Neutrophil (primary cell): Measurements from ENCODE around the gene ZFP92.

Experiments used
- H3K27ac ChIP-seq: fragments of 200-600 bp; sonication (generic); 2 replicates; pipeline ENCODE4 v1.5.1; 2016; ENCODE audit warnings: mild to moderate bottlenecking, moderate library complexity
- H3K27me3 ChIP-seq: fragments of 200-600 bp; sonication (generic); 2 replicates; pipeline ENCODE4 v1.6.0; 2016; ENCODE audit warnings: mild to moderate bottlenecking
- H3K36me3 ChIP-seq: fragments of 200-600 bp; sonication (generic); 2 replicates; pipeline ENCODE4 v1.5.1; 2017
- H3K4me1 ChIP-seq, 2 experiments: fragments of 200-600 bp in 1 of 2; sonication (generic) in 1 of 2; 1 replicate in 1 of 2; 2 replicates in 1 of 2; pipeline versions ENCODE4 v1.5.1 to v1.6.1; 2013 to 2016; ENCODE audit warnings: low read depth in 1 of 2, low read length in 1 of 2, mild to moderate bottlenecking in 1 of 2, moderate library complexity in 1 of 2; ENCODE audit not compliant: control insufficient read depth in 1 of 2, insufficient read depth in 1 of 2
- H3K4me3 ChIP-seq, 2 experiments: fragments of 200-600 bp in 1 of 2; sonication (generic) in 1 of 2; 1 replicate in 1 of 2; 2 replicates in 1 of 2; pipeline ENCODE4 v1.5.1; 2013 to 2016; ENCODE audit warnings: low read depth in 1 of 2, low read length in 1 of 2, mild to moderate bottlenecking in 1 of 2, moderate library complexity in 1 of 2
- H3K9me3 ChIP-seq: fragments of 200-600 bp; sonication (generic); 2 replicates; pipeline ENCODE4 v1.5.1; 2016
- CTCF ChIP-seq: fragments of 200-600 bp; sonication (generic); IDR thresholded peaks from 2 replicates; pipeline ENCODE4 v1.5.1; 2016; ENCODE audit warnings: antibody characterized with exemption

The ZFP92 gene

GRCh38 chrX:153438532-153438931 lies 27.3 kb downstream of the ZFP92 start:
- H3K36me3 ChIP-seq: no peaks in the 10 kb centered on the region
- H3K27me3 ChIP-seq: no peaks in the 10 kb centered on the region
- H3K9me3 ChIP-seq: no peaks in the 10 kb centered on the region
- H3K27ac ChIP-seq: no peak overlapping the region
- no peak overlapping the region for H3K4me3 ChIP-seq
- no peaks in the 10 kb centered on the region for H3K4me1 ChIP-seq
- no peak for TF ChIP-seq CTCF

DNA sequence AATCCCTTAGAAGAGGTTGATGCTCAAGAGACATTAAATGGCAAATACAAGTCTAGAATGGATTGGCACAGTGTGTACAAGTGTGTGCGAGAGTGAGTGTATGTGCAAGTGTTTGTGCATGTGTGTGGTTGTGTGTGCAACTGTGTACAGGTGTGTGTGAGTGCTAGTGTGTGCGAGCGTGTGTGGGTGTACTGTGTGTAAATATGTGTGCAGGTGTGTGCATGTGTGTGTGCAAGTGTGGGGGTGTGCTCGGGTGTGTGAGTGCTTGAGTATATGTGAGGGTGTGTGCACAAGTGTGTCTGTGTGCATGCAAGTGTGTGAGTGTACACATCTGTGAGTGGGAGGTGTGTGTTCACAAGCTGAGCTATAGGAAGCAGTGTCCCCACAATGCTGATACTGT lies 28.7 kb downstream of the ZFP92 start:
- Histone ChIP-seq H3K27me3 (no peaks in the 10 kb centered on the region), H3K4me1 (no peaks in the 10 kb centered on the region), H3K4me3 (no peak overlapping the region), H3K36me3 (no peaks in the 10 kb centered on the region), H3K9me3 (no peaks in the 10 kb centered on the region), H3K27ac (no peak overlapping the region)
- no peak for TF ChIP-seq CTCF

GRCh38 chrX:153440556-153441135 lies 29.4 kb downstream of the ZFP92 start:
- H3K4me3 ChIP-seq: no peak overlapping the region
- no peak overlapping the region for H3K27ac ChIP-seq
- no peaks in the 10 kb centered on the region for H3K36me3 ChIP-seq
- no peaks in the 10 kb centered on the region for H3K27me3 ChIP-seq
- no peaks in the 10 kb centered on the region for H3K9me3 ChIP-seq
- no peak for TF ChIP-seq CTCF
- no peaks in the 10 kb centered on the region for H3K4me1 ChIP-seq

DNA sequence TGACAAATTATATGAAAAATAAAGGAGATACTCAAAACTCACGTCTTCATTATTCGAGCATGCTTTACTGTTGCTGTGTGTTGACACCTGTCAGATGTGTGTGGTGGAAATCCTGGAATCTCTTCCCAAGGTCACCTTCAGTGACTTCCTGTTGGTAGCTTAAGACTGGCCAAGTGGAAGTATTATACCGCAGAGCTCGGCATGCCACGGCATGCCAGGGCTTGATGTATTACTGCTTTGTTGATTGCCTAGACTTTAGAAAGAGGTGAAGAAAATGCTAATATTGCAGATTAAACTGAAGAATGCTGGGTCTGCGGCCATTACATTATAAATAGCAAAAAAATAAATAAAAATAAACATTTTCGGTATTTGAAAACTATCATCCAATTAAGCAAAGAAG lies 30.0 kb downstream of the ZFP92 start:
- Histone ChIP-seq H3K27ac (no peak overlapping the region), H3K27me3 (no peaks in the 10 kb centered on the region), H3K9me3 (no peaks in the 10 kb centered on the region), H3K4me1 (no peaks in the 10 kb centered on the region), H3K4me3 (no peak overlapping the region), H3K36me3 (no peaks in the 10 kb centered on the region)
- no peak for TF ChIP-seq CTCF

- no peak overlapping the region for H3K27ac ChIP-seq
- H3K9me3 ChIP-seq: no peaks in the 10 kb centered on the region
- H3K27me3 ChIP-seq: no peaks in the 10 kb centered on the region
- H3K36me3 ChIP-seq: no peaks in the 10 kb centered on the region
- no peaks in the 10 kb centered on the region for H3K4me1 ChIP-seq
- TF ChIP-seq CTCF: no peak
- H3K4me3 ChIP-seq: no peak overlapping the region
Observed at GRCh38 chrX:153441981-153442380, 30.7 kb downstream of the ZFP92 start.

DNA sequence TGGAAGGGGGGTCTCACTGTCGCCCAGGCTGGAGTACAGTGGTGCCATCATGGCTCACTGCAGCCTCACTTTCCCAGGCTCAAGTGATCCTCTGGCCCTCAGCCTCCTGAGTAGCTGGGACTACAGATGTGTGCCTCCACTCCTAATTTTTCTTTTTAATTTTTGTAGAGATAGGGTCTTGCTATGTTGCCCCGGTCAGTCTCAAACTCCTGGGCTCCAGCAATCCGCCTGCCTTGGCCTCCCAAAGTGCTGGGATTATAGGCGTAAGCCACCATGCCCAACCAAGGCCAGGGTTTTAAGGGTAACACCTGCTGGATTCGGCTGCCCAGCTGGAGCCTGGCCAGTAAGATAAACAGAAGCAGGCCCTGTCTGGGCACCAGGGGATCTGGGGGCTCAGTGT lies 31.2 kb downstream of the ZFP92 start:
- Histone ChIP-seq H3K27ac (no peak overlapping the region), H3K4me3 (no peak overlapping the region), H3K9me3 (no peaks in the 10 kb centered on the region), H3K4me1 (no peaks in the 10 kb centered on the region), H3K36me3 (no peaks in the 10 kb centered on the region), H3K27me3 (no peaks in the 10 kb centered on the region)
- no peak for TF ChIP-seq CTCF
